Measurements from ENCODE around the gene PSMA7.
"Not testable (repeated sequence)": the region's sequence is repeated elsewhere in the genome, so short reads cannot be mapped to it uniquely, and the experiment has no call there.

Gene PSMA7

GRCh38 chr20:62151835-62152364 is 8.7 kb upstream of the PSMA7 start:
- DNase-seq = no peak

GRCh38 chr20:62151225-62151624 is 8.0 kb upstream of the PSMA7 start:
- DNase-seq = no peak

GRCh38 chr20:62150310-62150575 is 7.0 kb upstream of the PSMA7 start:
- DNase-seq = no peak

- peak; percentile 88 for DNase-seq
Measured at GRCh38 chr20:62149532-62150309, 6.5 kb upstream of the PSMA7 start.

- DNase-seq = no peak
Measured at GRCh38 chr20:62148908-62149314, 5.7 kb upstream of the PSMA7 start.

GRCh38 chr20:62148383-62148782 is 5.2 kb upstream of the PSMA7 start:
- DNase-seq = not testable (repeated sequence)

GRCh38 chr20:62147528-62147927 is 4.3 kb upstream of the PSMA7 start:
- no peak for DNase-seq

GRCh38 chr20:62147125-62147524 is 3.9 kb upstream of the PSMA7 start:
- no peak for DNase-seq

- DNase-seq = no peak
Measured at GRCh38 chr20:62146019-62146755, 3.0 kb upstream of the PSMA7 start.

GRCh38 chr20:62145688-62146018 is 2.5 kb upstream of the PSMA7 start:
- DNase-seq = no peak

GRCh38 chr20:62143957-62144825 is 997 bp upstream of the PSMA7 start:
- peak; percentile 66 for DNase-seq

GRCh38 chr20:62142252-62143080 is 728 bp downstream of the PSMA7 start:
- DNase-seq = no peak

- no peak for DNase-seq
Measured at GRCh38 chr20:62141397-62142251, 1.6 kb downstream of the PSMA7 start.

GRCh38 chr20:62141043-62141396 is 2.2 kb downstream of the PSMA7 start:
- no peak for DNase-seq

- DNase-seq = no peak
Measured at GRCh38 chr20:62139636-62140035, 3.6 kb downstream of the PSMA7 start.

- DNase-seq = no peak
Measured at GRCh38 chr20:62138912-62139311, 4.3 kb downstream of the PSMA7 start.

GRCh38 chr20:62138204-62138543 is 5.0 kb downstream of the PSMA7 start:
- no peak for DNase-seq

GRCh38 chr20:62137478-62138203 is 5.6 kb downstream of the PSMA7 start:
- no peak for DNase-seq

GRCh38 chr20:62137092-62137384 is 6.2 kb downstream of the PSMA7 start:
- no peak for DNase-seq

- peak; percentile 75 for DNase-seq
Measured at GRCh38 chr20:62136283-62137091, 6.7 kb downstream of the PSMA7 start.
